GM18508 (cell line): ENCODE measurements around the gene COL9A3.

Experiments used
- ATAC-seq: cut with Tn5 transposase; IDR thresholded peaks from one replicate; pipeline ENCODE4 v1.9.1; 2021; ENCODE audit warnings: moderate number of reproducible peaks; ENCODE audit not compliant: insufficient read depth, unreplicated experiment

The COL9A3 gene

GRCh38 chr20:62808211-62808865, 8.5 kb upstream of the COL9A3 start:
- ATAC-seq = no peak

GRCh38 chr20:62809530-62810428, 7.1 kb upstream of the COL9A3 start:
- no peak for ATAC-seq

- no peak for ATAC-seq
Measured at GRCh38 chr20:62811320-62811719, 5.5 kb upstream of the COL9A3 start.

- no peak for ATAC-seq
Measured at GRCh38 chr20:62811720-62812119, 5.1 kb upstream of the COL9A3 start.

- no peak for ATAC-seq
Measured at GRCh38 chr20:62812181-62812906, 4.5 kb upstream of the COL9A3 start.

- no peak for ATAC-seq
Measured at GRCh38 chr20:62812907-62813200, 4.0 kb upstream of the COL9A3 start.

GRCh38 chr20:62813588-62813987, 3.3 kb upstream of the COL9A3 start:
- ATAC-seq = no peak

GRCh38 chr20:62814060-62814708, 2.7 kb upstream of the COL9A3 start:
- no peak for ATAC-seq

GRCh38 chr20:62814709-62815065, 2.2 kb upstream of the COL9A3 start:
- ATAC-seq = no peak

GRCh38 chr20:62815066-62815991, 1.5 kb upstream of the COL9A3 start:
- no peak for ATAC-seq

- ATAC-seq = no peak
Measured at GRCh38 chr20:62816031-62816883, 593 bp upstream of the COL9A3 start.

- ATAC-seq = no peak
Measured at GRCh38 chr20:62817975-62818591, 1.2 kb downstream of the COL9A3 start.

GRCh38 chr20:62818592-62819493, 2.0 kb downstream of the COL9A3 start:
- ATAC-seq = no peak

- no peak for ATAC-seq
Measured at GRCh38 chr20:62819494-62820174, 2.8 kb downstream of the COL9A3 start.

- no peak for ATAC-seq
Measured at GRCh38 chr20:62820208-62820961, 3.5 kb downstream of the COL9A3 start.
